Activated CD8-positive, alpha-beta memory T cell treated with anti-CD3 and anti-CD28 coated beads for 24 hours (primary cell): ENCODE results near the gene MRGPRG.

ENCODE experiments used
- DNase-seq: peaks from one replicate; pipeline ENCODE4 v3.0.0-alpha.2; 2020

MRGPRG gene

GRCh38 chr11:3225826-3226750 lies 7.5 kb upstream of the MRGPRG start:
- no peak for DNase-seq

GRCh38 chr11:3225159-3225758 lies 6.6 kb upstream of the MRGPRG start:
- DNase-seq, result no peak

GRCh38 chr11:3224401-3225057 lies 5.9 kb upstream of the MRGPRG start:
- DNase-seq, result no peak

DNA sequence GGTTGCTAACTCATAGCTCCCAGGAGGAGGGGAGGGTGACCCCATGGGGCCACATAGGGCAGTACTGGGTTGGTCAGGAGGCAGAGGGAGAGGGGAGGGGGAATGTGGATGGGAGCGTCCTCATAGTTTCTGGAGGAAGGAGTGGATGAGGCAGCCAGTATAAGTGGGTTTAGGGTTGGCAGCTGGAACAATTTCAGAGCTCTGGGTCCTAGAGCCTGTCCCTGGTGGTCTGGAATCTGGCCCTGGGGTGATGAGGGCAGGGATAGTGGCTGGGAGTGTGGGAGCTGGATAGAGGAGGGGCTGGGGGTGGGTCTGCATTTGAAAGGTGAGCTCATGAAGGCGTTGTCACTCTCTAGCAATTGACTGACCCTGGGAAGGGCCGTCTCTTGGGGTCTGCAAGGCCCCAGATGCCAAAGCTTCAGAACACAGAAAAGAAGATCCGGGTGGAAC lies 5.3 kb upstream of the MRGPRG start:
- no peak for DNase-seq

GRCh38 chr11:3222941-3223915 lies 4.6 kb upstream of the MRGPRG start:
- DNase-seq, result peak; percentile 57

DNA sequence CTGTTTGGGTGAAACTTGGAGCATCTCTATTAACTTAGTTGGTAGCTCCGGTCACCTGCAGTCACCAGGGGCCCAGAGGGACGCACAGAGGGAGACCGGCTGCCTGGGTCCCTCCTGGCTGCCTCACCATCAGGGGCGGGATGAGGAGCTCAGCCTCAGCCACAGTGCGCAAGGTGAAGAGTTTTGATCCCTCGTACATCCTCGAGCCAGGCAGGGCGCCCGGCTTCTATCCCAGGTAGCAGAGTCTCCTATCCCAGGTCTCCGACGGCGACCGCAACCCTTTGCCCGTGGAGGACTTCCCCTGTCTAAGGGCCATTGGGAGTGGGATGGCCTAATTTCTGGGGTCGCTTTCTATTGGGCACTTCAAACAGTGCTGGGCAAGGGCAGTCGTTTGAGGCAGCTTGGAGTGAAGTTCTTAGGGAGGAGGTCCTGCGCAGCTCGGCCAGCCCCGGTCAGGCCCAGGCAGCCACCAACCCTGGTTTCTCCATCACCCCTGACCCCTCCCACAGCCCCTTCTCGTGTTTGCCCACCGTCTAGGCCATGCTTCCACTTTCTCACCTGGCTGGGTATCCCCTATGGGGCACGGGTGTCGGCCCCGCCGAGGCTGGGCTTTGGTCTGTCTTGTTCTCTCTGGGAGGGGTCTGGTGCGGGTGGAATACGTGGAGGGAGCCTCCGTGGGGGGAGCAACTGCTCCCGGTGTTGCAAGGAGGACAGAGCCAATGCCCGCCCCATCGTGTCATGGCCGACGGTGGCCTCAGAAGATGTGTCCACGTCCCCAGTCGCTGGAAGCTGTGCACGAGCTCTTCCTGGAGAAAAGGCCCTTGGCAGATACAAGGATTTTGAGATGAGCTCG lies 3.6 kb upstream of the MRGPRG start:
- DNase-seq, result peak; percentile 38

DNA sequence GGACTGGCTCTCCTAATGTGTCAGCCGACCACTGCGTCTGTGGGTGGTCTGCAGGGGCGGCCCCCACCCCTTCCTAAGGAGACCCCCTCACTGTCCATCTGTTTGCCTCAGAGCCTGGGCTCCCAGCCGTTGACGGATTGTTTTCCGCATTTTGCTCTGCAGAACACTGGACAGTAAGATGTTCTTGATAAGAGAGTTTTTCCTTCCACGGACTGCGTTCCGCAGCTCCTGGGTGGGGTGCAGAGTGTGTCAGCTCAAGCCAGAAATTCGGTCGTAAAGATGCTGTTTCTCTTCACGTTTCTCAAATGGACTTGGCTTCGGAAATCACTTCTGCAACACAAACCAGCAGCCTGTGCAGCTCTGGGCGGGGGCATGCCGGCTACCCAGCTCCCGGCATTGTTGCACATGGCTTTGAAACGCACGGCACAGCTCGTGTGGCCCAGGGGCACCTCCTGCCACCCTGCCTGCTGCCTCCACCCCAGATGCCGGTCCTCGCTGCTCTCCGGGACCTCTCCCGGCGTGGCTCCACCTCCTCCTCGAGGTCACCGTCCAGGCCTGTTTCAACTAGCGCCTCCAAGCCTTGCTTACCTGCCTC lies 2.9 kb upstream of the MRGPRG start:
- DNase-seq, result no peak

DNA sequence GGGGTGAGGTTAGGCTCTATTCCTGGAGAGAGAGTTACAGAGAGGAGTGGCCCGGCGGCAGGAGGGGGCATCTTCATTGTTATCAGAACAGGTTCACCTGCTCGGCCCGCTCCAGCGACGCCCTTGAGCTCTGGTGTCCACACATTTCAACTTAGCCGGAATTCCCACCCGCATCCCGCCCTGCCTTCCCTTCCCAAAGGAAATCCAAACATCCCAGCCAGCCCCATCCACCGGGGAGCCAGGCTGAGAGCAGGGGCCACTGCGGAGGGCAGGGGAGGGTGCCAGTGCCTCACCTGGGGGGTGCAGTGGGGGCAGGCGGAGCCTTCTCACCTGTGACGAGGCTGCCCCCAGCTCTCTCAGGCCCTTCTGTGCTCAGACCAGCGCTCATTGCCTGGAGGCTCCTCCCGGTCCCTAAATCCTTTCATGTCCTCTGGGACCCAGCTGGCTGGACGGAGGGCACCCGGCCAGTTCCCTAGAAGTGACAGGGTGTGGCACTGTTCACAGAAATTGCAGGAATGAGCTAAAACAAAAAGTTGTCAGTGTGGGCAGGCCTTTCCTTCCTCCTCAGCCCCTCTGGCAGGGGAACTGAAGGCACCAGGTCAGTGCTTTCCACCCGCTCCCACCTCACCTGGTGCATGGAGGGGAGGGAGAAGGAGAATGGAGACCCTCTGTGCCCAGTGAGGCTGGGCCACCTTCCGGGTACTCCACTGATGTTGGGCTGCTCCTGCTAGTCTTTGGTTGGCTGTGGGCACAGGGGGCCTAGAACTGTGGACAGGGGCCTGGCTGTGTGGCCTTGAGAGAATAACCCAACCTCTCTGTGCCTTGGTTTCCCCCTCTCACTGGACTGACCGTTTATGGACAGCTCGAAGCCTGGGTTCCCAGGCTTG lies 2.2 kb upstream of the MRGPRG start:
- no peak for DNase-seq

- no peak for DNase-seq
Measured at GRCh38 chr11:3220101-3220500, 1.5 kb upstream of the MRGPRG start.

- no peak for DNase-seq
Measured at GRCh38 chr11:3219281-3219892, 774 bp upstream of the MRGPRG start.

GRCh38 chr11:3217818-3218482 lies 663 bp downstream of the MRGPRG start:
- DNase-seq, result no peak

- DNase-seq, result no peak
Measured at GRCh38 chr11:3216027-3216525, 2.5 kb downstream of the MRGPRG start.

- DNase-seq, result no peak
Measured at GRCh38 chr11:3215346-3216026, 3.1 kb downstream of the MRGPRG start.

DNA sequence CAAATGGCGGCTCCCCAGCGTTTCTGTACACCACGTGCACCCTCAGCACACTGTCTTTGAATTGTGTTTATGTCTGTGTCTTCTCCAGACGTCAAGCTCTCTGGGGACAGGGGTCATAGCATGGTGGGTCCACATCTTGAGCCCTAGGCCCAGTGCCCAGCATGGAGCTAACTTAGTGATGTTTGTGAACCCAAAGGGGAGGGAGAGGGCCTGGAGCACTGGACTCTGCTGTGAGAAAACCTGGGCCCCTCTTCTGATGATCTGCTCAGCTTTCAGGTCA lies 4.3 kb downstream of the MRGPRG start:
- no peak for DNase-seq

- no peak for DNase-seq
Measured at GRCh38 chr11:3213659-3214419, 4.8 kb downstream of the MRGPRG start.

DNA sequence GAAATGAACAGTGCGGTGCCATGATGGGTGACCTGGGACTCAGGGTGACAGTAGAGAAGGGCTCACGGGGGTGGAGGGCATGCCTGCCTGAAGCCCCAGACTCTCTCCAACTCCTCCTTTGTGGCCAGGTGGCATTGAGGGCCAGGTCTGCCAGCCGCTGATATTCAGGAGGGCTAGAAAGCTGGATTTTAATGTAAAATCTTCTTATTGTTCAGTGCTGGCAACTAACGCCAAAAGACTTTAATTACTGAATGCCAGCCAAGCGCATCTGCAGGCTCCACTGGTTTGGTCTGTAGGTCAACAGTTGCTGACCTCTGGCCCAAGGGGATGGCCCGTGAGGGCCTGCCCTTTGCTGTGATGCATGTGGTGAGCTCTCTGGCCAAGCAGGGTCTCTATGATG lies 10.3 kb downstream of the MRGPRG start:
- DNase-seq, result no peak

GRCh38 chr11:3207526-3208189 lies 11.0 kb downstream of the MRGPRG start:
- DNase-seq, result no peak
